Activated T-helper 9 cell treated with anti-CD3 and anti-CD28 coated beads, Interleukin-2, amount 50 U/mL, for 16 hours (primary cell): ENCODE measurements around the gene TAB2.

Experiments
- DNase-seq: peaks from one replicate; pipeline ENCODE4 v3.0.0-alpha.2; 2020; ENCODE audit warnings: low read depth

Gene TAB2, protein sequence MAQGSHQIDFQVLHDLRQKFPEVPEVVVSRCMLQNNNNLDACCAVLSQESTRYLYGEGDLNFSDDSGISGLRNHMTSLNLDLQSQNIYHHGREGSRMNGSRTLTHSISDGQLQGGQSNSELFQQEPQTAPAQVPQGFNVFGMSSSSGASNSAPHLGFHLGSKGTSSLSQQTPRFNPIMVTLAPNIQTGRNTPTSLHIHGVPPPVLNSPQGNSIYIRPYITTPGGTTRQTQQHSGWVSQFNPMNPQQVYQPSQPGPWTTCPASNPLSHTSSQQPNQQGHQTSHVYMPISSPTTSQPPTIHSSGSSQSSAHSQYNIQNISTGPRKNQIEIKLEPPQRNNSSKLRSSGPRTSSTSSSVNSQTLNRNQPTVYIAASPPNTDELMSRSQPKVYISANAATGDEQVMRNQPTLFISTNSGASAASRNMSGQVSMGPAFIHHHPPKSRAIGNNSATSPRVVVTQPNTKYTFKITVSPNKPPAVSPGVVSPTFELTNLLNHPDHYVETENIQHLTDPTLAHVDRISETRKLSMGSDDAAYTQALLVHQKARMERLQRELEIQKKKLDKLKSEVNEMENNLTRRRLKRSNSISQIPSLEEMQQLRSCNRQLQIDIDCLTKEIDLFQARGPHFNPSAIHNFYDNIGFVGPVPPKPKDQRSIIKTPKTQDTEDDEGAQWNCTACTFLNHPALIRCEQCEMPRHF

GRCh38 chr6:149317644-149318571 lies at the start of gene TAB2:
Gene TAB2, plus strand, starts transcription at chr6:149317712. Its CDS starts 52,286 bp downstream, at chr6:149369998.
- peak; percentile 80 for DNase-seq

GRCh38 chr6:149268146-149268545 lies 49.4 kb upstream of the TAB2 start:
- DNase-seq: no peak

DNA sequence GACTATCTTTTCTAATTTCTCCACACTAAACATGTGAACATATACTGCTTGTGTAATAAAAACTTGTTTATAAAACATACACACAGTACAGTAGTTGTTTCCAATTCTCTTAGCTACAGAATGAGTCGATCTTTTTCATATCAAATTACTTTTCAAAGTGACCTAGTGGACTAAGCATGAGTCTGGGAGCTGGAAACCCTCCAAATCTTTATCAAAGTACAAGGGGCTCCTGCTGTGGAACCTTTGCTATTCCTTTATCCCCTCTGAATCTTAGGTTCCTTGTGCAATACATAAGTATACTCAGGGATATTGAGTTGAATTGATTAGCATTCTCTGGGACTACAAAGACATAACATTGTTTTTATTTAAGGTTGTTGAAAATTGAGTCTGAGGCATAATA lies 48.7 kb upstream of the TAB2 start:
- DNase-seq: no peak

DNA sequence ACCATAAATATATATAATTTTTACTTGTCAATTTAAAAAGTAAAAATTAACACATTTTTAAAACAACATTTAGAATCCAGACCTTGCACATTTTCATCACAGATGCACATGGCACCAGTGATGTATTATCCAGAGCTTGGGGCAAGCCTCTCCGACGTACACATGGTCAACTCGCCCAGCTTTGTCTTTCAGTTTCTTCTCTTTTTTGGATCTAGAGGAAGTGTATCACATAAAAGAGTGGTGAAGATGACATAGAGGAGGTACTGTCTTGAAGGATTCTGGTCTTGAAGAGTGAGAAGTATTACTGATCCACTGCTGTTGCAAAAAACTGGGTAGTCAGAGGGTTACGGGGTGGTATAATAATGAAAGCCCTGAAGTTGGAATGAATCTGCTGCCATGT lies 46.9 kb upstream of the TAB2 start:
- DNase-seq: no peak

- DNase-seq: peak; percentile 57
These were observed 45.9 kb upstream of the TAB2 start for GRCh38 chr6:149271348-149272340.

GRCh38 chr6:149273318-149273717 lies 44.2 kb upstream of the TAB2 start:
- no peak for DNase-seq

DNA sequence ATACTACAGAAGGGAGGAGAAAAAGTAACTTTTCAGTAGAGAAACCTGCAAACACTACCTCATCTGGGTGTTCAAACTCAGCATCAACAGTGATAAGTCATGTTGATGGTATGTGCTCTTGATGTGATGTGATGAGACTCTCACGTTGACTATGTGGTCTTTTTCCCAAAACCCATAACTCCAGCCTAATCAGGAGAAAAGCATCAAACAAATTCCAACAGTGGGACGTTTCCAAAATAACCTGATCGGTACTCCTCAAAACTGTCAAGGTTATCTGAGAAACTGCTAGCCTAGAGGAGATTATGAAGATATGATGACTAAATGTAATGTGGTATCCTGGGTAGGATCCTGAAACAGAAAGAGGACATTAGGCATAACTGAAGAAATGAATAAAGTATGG lies 41.9 kb upstream of the TAB2 start:
- DNase-seq: no peak

DNA sequence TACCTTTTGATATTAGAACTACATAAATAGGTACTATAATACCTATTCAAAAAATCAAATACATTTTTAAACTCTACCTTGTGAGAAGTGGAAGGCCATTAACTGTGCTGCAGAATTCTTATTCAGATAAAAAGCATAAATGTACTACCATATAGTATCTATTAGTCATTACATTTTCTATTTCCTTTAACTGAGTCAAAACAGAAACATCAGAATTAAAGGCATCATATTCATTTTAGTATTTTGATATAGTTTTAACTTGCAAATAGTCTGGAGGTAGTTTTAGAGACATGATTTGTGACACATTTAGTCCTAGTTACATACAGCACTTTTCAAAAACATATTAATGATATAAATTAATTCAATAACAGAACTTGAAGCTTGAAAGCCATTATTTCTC lies 39.9 kb upstream of the TAB2 start:
- no peak for DNase-seq

GRCh38 chr6:149278997-149279396 lies 38.5 kb upstream of the TAB2 start:
- no peak for DNase-seq

GRCh38 chr6:149284904-149285303 lies 32.6 kb upstream of the TAB2 start:
- DNase-seq: no peak

GRCh38 chr6:149285626-149286025 lies 31.9 kb upstream of the TAB2 start:
- no peak for DNase-seq

DNA sequence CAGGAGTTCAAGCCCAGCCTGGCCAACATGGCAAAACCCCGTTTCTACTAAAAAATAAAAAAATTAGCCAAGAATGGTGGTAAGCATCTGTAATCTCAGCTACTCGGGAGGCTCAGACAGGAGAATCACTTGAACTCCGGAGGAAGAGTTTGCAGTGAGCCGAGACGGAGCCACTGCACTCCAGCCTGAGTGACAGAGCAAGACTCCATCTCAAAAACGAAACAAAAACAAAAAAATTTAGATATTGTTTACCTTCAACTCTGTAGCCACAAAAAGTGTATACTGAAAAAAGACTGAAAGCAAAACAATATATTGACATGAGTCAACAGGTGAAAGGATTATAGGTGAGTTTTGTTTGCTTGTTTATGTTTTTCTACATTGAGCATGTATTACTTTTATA lies 30.6 kb upstream of the TAB2 start:
- DNase-seq: no peak

DNA sequence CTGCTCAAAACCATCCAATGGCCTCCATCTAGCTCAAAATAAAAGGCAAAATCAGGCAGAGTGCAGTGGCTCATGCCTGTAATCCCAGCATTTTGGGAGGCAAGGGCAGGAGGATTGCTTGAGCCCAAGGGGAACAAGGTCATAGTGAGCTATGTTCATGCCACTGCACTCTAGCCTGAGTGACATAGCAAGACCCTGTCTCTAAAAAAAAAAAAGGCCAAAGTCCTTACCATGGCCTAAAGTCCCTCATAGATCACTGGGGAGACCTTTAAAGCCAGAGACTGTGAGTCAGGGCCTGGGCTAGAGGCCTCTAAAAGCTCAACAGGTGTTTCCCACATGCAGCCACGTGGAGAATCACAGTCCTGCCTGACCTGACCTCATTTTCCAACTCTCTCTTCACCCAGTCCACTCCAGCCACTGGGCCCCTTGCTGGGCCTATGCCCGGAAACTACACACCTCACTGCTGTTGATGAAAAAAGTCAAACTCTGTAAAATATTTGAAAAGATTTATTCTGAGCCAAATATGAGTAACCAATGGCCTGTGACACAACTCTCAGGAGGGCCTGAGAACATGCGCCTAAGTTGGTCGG lies 28.2 kb upstream of the TAB2 start:
- DNase-seq: no peak

- DNase-seq: no peak
These were observed 27.5 kb upstream of the TAB2 start for GRCh38 chr6:149289966-149290365.

GRCh38 chr6:149293244-149293643 lies 24.3 kb upstream of the TAB2 start:
- no peak for DNase-seq

GRCh38 chr6:149300563-149300962 lies 16.9 kb upstream of the TAB2 start:
- DNase-seq: no peak

GRCh38 chr6:149302723-149303122 lies 14.8 kb upstream of the TAB2 start:
- no peak for DNase-seq

DNA sequence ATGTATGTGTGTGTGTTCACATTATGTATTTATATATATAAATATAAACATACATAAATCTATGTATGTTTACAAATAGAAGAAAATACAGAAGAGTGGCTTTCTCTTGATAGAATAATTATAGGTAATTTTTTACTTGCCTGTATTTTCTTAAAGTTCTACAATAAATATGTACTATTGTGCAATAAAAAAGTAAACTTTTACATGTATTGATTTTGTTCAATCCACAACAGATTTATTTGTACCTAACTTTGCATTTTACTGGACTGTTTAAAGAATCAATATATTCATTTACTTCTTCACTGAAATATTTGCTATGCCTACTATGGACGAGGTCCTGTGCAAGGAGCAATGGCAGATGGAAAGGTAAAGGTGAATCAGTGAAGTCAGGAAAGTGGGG lies 14.0 kb upstream of the TAB2 start:
- no peak for DNase-seq

DNA sequence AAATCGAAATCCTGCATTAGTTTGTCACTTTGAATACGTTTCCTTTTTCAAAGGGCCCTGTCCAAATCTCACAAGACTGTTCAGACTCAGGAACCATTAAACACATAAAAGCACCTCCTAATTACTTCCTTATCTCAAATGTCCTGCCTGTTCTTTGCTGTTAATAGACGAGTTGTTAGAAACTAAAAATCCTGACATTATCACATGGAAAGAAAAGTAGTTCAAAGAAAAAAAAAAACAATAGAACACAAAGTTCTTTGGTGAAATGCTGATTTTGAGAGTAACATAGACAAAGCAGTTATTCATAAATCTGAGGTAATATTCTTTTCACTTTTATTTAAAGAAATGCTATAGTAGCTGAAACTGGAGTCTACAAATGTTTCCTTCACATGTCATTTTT lies 12.1 kb upstream of the TAB2 start:
- DNase-seq: no peak

DNA sequence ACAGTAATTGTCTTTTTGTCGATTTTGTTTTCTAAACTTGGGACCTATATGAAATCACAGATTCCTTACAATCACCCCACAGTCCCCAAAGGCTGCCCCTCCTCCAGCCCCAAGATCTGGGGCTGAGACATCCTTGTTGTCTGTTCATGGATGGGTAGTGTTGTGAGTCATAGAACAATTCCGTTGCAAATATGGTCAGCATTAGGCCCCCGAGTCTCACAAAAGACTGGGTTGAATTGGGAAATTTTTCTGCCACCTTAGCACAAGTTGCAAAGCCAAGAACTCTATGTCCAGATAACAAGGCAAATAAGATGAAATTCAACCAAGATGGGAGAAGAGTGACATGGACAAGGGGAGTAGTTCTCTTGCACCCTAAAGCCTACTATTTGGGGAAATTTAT lies 10.5 kb upstream of the TAB2 start:
- DNase-seq: no peak

DNA sequence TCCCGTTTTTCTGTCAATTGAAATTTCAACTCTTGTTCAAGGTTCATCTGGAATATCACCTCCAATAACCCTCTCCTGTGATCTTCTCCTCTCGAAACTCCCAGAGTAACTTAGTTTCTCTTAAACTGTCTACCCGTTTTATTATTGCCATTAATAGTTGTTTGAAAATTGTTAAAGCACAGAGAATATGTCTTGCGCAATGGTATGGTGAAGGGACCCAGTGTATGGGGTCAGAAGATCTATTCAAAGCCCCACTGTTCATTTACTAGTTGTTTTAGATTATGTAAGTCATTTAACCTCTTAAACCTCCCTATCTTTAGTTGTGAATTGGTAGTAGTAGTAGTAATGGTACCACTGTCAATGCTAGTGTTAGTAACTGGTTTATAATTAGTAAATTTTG lies 6.2 kb upstream of the TAB2 start:
- DNase-seq: no peak
